GOT3 (cell line): ENCODE data around the gene ATRX.
"Not testable (repeated sequence)": the region's sequence is repeated elsewhere in the genome, so short reads cannot be mapped to it uniquely, and the experiment has no call there.

ENCODE experiments used
- DNase-seq: peaks from one replicate; lab custom pipeline; 2025; ENCODE audit warnings: mixed read lengths; lab: John Stamatoyannopoulos, UW

Gene ATRX

DNA sequence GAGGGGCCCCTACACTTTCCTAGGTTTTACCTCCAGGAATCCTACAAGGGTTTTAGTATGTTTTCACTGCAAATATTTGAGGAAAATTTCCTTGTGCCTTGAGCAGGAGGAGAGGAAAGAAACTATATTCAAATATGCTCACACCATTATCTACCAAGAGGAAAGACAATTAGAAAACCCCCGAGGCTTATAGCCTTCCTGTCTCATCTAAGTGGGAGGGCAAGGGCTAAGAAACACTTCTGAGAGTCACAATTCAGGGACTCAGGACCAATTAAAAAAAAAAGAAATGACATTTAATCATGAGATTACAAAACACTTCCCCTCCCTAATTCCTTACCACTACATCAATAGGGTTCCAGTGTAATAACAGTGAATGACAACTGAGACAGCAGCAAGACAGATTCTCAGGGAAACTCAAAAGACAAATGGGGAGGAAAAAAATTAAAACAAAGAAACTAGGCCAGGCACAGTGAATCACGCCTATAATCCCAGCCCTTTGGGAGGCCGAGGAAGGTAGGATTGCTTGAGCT is 45.6 kb downstream of the ATRX start:
- DNase-seq, result no peak

DNA sequence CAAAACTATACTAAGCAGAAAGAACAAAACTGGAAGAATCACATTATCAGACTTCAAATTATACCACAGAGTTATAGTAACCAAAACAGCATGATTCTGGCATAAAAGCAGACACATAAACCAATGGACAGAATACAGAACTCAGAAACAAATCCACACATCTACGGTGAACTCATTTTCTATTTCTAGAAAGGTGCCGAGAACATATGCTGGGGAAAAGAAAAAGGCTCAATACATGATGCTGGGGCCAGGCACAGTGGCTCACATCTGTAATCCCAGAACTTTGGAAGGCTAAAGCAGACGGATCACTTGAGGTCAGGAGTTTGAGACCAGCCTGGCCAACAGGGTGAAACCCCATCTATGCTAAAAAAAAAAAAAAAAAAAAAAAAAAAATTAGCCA is 52.7 kb downstream of the ATRX start:
- no peak for DNase-seq

DNA sequence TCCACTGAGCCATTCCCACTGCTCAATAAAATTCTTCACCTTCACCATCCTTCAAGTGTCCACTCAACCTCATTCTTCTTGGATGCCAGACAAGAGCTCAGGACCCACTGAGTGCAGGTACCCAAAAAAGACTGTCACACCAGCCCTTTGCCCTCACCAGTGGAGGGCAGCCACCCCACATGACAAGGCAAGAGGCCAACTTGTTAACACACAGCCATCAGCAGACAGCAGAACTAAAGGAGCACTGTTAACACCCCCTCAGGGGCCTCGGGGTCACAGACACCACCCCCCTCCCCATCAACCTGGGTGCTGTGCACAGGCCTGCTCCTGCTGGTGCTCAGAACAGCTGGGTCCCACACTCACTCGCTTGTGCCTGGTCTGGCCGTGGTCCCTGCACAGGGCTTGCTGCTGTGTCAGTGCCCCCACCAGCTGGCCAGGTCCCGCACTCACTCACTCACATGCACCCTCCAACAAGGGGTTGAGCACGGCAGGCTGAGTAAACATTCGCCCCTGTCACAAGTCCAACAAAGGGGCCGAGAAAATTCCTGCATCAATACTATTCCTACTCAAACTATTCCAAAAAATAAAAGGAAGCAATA is 54.1 kb downstream of the ATRX start:
- no peak for DNase-seq

DNA sequence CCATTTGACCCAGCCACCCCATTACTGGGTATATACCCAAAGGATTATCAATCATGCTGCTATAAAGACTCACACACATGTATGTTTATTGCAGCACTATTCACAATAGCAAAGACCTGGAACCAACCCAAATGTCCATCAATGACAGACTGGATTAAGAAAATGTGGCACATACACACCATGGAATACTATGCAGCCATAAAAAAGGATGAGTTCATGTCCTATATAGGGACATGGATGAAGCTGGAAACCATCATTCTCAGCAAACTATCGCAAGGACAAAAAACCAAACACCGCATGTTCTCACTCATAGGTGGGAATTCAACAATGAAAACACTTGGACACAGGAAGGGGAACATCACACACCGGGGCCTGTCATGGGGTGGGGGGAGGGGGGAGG is 59.9 kb downstream of the ATRX start:
- DNase-seq, result not testable (repeated sequence)

DNA sequence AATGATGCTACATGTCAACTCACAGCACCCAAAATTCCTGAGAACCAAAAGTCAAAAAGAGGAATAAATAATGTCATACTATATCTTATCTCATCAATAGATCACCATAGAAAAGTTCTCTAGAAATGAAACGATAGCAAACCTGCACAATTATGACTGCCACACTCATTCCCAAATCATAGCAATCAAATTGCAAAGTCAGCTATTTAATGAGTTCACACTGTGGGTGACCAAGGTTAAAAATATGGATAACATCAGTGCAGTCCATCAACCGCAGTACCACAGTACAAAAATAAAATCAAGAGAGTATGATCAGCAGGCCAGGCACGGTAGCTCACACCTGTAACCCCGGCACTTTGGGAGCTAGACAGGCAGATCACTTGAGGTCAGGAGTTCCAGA is 62.3 kb downstream of the ATRX start:
- no peak for DNase-seq

DNA sequence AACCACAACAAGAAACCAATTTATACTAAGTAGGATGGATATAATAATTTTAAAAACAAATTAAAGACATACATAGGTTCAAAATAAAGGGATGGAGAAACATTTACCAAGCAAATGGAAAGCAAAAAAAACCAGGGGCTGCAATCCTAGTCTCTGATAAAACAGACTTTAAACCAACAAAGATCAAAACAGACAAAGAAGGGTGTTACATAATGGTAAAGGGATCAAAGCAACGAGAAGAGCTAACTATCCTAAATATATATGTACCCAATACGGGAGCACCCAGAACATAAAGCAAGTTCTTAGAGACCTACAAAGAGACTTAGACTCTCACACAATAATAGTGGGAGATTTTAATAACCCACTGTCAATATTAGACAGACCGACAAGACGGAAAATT is 66.6 kb downstream of the ATRX start:
- no peak for DNase-seq

DNA sequence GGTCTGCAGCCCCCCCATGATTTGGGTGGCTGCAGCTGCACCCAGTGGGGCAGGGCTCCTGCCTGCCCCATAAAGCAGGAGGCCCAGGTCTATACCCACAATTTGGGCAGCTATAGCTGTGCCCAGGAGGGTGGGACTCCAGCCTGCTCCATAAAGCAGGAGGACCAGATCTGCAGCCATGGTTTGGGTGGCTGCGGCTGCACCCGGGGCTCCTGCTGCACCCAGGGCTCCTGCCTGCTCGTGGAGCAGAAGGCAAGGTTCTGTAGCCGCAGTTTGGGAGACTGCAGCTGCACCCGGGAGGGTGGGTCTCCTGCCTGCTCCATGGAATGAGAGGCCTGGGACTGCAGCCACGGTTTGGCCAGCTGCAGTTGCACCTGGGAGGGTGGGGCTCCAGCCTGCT is 81.1 kb downstream of the ATRX start:
- no peak for DNase-seq

DNA sequence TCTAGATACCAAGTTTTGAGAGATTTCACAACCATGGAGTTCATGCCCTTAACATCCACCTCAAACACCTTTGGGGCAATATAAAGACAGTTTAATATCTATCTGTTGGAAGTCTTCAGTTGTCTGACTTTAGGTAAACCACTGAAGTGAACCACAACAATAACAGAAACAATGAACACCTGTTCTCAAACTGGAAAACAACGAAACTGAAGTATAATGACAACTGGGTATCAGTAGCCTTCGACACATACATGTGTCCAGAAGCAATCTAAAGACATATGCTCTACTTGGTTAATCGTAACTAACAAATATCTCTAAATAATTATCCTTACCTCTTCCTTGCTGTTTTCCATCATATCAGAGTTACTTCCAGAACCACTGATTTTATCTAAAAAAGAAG is 87.8 kb downstream of the ATRX start:
- no peak for DNase-seq

DNA sequence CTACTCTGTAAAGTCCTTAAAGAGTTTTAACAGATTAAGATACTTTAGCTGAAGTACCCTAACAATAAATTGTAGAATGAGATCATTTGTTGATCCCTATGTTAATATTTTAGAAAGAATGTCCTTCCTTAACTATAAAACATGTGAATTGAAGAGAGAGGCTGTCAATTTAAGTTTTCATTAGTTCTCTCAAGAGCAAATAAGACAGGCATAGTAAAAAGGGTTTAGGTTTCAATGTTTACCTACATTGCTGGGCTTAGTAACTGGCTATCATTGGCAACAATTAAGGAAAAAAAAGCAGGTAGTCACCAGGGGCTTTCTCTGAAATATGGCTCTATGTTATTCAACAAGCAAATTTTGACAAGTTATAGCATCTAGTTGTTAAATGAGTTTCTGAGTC is 91.5 kb downstream of the ATRX start:
- DNase-seq, result no peak

DNA sequence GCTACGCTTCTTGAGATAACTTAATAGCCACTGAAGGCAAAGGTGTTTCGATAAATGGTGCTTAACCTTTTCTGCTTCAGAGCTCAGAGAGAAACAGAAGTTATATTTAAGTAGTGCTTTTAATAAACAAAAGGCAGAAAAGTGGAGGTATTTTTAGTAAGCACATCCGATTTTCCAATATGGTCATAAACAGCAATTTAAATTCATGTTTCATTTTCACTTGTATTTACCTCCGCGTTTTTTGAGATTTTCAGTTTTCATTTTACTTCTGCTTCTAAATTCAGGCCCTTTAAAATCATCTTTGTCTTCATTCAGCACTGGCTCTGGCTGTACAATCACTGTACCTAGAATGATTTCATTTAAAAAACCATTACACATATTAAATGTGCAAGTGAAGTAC is 92.4 kb downstream of the ATRX start:
- no peak for DNase-seq

DNA sequence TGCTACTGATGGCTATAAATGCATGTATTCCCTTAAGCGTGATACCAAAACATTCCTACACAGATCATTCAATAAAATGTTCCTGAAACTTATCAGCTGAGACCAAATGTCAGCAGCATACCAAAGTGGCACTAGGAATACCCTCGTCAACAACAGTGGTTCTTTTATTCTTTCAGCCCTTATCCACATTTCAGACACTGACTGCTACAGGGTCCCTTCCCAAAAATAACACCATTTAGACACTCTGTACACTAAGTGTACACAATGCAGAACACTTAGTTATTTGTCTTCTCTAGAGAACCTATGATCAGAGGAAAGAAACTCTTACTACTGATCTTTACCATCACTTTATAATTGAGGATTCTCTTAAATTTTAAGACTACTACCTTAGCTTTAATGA is 94.1 kb downstream of the ATRX start:
- DNase-seq, result no peak

DNA sequence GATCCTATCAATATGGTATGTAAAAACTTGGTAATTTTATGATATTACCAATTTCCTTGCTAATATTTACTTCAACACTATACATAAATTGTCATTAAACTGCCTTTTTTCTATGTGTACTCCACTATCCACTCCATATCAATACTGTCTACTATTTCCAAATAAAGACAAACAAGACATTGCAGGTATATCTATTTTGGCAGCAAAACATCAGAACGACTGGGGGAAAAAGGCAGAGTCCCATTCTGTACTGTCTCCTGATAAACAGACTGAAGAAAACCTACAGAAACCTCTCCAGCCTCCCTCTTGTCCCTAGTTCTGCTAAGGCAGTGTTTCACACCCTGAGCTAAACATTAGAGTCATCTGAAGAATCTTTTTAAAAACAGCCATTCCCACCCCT is 96.6 kb downstream of the ATRX start:
- no peak for DNase-seq

DNA sequence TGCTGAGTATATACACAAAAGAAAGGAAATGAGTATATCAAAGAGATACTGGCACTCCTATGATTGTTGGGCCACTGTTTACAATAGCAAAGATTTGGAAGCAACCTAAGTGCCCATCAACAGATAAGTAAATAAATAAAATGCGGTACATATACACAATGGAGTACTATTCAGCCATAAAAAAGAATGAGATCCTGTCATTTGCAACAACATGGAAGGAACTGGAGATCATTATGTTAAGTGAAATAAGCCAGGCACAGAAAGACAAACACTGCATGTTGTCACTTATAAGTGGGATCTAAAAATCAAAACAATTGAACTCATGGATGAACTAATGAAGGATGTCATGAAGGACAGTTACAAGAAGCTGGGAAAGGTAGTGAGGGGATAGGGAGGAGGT is 100.3 kb downstream of the ATRX start:
- not testable (repeated sequence) for DNase-seq

DNA sequence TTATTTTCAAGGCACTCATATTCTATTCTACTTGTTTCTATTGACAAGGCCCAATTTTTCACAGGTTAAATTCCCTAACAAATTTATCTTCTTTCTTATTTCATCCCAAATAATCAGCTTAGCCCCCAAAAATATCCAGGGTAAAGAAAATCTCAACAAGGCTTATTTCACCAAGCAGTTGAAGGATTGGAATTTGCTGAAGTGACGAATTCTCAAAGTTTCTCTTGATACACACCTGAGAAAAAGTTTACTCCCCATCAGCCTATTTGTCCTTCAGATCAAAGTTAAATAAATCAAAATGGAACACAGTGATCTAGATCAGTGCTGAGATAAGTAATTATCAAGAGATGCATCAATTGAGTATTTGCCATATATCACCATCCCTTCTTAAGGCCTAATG is 106.9 kb downstream of the ATRX start:
- DNase-seq, result no peak

DNA sequence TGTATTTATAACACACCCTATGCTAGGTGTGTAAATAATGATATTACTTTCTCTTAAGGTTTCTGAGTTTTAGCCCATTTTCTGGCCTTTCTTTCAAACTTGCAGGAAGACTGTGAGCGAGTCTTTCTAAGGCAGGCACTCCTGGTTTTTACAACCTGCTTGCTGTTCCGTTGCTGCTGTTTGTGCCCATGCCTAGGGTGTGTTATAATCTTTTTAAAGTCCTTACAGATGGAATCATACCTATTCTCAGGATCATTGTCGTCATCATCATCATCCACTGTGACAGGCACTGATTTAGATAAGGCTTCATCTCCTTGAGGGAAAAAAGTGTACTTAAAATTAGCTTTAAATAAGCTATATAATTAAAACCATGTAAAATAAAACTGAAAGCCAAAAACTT is 110.0 kb downstream of the ATRX start:
- DNase-seq, result no peak

DNA sequence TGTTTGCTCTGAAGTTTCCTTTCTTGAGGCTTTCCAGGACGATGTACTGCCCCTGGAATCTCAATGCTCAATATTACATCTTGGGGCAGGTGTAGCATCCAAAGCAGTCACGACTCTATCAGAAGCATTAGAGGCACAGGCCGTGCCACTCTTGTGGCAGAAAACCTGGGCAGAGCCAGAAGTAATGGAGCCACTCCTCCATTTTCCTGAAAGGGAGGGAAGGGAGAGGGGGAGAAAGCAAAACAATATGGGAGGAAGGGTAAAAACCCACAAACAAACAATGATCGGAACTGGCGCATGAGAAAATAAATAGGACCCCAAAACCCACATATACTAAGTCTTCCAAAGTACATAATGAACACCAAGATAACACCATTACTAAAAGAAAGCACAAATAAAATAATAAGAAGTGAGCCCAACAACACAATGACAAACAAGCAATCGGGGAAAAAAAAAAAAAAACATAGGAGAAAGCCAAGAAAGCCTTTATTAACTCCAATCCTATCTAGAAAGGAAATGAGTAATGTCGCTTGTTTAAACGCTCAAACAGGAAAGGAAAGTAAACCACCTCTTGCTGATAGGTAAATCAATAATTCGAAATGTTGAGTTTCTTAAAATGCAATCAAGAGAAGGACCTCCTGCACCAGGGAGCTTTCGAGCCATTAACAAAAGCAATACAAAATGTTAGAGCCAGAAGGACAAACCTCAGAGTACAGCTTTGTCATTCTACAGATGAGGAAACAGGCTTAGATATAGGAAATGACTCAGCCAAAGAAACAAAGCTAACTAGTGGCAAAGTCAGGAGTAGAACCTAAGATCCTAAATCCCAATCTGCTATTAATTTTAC is 117.4 kb downstream of the ATRX start:
- DNase-seq, result no peak

DNA sequence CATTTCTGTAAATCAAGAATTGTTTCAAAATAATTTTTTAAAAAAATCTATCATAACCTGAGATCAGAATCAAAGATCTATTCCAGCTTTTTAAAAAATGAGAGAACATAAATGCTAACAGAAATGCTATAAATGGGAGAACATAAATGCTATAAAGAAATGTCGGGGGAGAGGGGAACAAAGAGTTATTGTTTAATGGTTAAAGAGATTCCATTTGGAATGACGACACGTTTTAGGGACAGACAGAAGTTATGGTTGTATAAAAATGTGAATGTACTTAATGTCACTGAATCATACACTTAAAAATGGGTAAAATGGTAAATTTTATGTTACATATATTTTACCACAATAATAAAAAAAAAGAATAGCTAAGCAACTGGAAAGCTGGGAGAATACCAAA is 127.1 kb downstream of the ATRX start:
- no peak for DNase-seq

DNA sequence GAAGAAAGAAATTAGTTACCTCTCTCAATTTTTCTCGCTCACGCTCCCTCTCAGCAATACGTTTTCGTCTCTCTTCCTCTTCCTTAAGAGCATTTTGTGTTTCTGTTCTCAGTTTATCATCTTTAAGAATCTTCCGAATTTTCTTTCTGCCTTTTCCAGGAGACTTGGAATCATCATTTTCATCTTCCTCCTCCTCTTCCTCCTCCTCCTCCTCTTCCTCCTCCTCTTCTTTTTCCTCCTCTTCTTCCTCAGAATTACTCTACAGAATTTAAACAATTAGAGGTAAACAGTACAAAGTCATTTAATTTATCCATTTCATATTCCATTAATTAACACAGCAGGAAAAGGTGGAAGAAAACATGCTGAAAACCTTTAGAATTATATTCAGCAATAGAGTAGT is 133.9 kb downstream of the ATRX start:
- DNase-seq, result no peak

DNA sequence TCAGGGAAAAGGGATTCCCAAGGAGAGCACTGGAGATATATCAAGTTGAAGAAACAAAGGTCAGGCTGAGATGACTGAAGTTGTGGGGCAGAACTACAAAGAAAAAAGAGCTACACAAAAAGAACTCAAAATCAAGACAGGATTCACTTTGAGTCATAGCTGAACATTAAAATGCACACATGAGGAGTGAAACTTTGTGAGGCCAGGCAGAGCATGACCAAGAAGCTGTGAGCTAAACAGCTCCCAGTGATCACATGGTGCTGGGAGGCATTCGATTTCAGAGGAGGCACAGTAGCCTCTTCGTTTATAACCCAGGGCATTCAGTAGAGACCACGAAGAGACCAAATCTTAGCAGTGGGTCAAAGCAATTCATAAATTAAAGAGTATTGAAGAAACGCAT is 145.3 kb downstream of the ATRX start:
- DNase-seq, result no peak

DNA sequence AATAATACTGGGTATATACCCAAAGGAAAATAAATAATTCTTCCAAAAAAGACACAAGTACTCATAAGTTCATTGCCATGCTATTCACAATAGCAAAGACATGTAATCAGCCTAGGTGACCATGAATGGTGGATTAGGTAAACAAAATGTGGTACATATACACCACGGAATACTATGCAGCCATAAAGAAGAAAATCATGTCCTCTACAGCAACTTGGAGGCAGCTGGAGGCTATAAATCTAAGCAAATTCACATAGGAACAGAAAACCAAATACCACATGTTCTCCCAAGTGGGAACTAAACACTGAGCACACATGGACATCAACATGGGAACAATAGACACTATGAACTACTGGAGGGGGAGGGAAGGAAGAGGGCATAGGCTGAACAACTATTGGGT is 146.2 kb downstream of the ATRX start:
- no peak for DNase-seq

DNA sequence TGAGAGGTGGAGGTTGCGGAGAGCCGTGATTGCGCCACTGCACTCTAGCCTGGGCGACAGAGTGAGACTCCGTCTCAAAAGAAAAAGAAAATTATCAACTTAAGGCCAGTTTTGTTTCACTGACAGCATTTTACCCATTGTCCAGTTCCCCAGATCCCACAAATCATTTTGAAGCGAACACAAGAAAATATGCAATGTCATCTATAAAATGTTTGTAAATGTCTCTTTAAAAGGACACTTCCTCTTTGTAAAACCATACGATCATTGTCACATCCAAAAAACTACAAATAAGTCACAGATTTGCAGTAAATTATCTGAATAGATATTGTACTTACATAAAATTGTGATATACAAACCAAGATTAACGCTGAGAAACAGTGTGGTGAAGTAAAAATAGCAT is 147.6 kb downstream of the ATRX start:
- no peak for DNase-seq

DNA sequence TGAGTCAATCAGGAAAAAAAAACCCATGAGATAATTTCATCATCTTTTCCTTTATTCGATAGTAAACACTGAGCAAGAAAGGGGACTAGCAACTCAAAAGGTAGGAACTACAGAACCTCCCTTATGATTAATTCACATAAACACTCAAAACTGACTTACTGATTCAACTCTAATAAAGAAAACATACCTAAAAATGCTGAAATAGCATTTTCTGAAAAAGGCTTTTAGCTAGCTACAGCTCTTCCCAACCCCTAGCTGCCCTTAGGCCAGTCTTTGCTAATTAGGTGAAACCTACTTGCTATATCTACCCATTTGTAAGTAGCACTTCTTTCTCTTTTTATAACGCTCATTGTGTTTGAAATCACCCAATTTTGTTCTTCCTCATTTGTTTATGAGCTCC is 150.6 kb downstream of the ATRX start:
- DNase-seq, result no peak

DNA sequence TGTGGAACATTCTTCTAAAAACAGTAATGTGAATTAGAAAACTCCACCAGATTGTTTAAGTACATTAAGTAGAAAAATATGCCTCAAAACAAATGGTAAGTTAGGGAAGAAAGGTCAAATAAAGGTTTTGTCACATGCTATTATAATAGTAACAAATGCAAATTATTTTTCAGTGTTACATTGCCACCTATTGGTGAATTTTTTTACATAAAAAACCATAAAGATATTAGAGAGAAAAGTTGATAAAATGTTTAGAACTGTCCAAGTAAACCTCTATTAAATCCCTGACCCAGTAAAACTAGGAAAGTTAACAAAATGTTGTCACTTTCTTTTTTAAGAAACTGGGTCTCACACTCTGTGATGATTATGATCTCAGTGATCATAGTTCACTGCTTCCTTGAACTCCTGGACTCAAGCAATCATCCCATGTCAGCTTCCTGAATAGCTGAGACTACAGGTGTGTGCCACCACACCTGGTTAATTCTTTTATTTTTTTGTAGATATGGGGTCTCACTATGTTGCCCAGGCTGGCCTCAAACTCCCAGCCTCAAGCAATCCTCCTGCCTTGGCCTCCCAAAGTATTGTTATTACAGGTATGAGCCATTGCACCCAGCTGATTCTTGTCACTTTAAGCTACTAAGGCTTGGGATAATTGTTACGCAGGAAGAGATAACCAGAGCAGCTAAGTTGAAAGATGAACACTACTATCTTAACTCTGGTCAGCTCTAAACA is 157.6 kb downstream of the ATRX start:
- no peak for DNase-seq
